Right kidney (tissue), 9 donors: ENCODE data around the gene TRIP11.
"Not testable (repeated sequence)": the region's sequence is repeated elsewhere in the genome, so short reads cannot be mapped to it uniquely, and the experiment has no call there.

ENCODE experiments used
- DNase-seq: peaks from one replicate; pipeline ENCODE4 v3.0.0-alpha.2; 2016
- long read RNA-seq, 8 donors: transcript quantifications; one replicate each; lab custom pipeline, GENCODE V29; 2026

TRIP11 gene
- long read RNA-seq, donor 1 = 0 reads
- long read RNA-seq, donor 2 = 0 reads
- long read RNA-seq, donor 3 = 0 reads
- long read RNA-seq, donor 4, partial matches to known transcripts = 9 of 9 reads
- long read RNA-seq, donor 4, other reads (novel, unspliced or antisense) = 0 of 9 reads
- long read RNA-seq, donor 5, full-length matches to known transcripts = 1 of 1 reads
- long read RNA-seq, donor 5, partial matches to known transcripts = 0 of 1 reads
- long read RNA-seq, donor 5, other reads (novel, unspliced or antisense) = 0 of 1 reads
- long read RNA-seq, donor 6 = 0 reads
- long read RNA-seq, donor 7 = 0 reads
- long read RNA-seq, donor 8 = 0 reads

- DNase-seq = peak; percentile 88
Measured at GRCh38 chr14:92039719-92040430, at the start of gene TRIP11. Gene TRIP11, minus strand, starts transcription at chr14:92040059. Its CDS starts 374 bp downstream, at chr14:92039685.

GRCh38 chr14:92088494-92088893 is 48.6 kb upstream of the TRIP11 start:
- DNase-seq = no peak

GRCh38 chr14:92074555-92074954 is 34.7 kb upstream of the TRIP11 start:
- no peak for DNase-seq

GRCh38 chr14:92058006-92058917 is 18.4 kb upstream of the TRIP11 start:
- DNase-seq = no peak

- DNase-seq = no peak
Measured at GRCh38 chr14:92049781-92050180, 9.9 kb upstream of the TRIP11 start.

DNA sequence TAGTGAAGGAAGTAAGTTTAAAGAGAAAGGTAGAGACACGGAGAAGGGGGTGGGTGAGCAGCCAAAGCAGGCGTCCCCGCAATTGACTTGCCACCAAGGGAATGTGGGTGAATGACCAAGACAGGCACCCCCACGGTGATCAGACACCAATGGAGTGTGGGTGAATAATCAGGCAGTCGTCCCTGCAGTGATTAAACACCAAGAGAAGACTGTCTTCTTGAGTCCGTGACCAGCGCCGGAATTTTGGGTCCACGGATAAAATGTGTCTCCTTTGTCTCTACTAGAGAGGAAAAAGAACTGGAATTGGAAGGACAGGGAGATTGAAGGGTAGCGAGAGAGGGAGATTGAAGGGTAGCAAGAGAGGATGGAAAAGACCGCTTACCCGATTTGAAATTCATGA is 9.4 kb upstream of the TRIP11 start:
- not testable (repeated sequence) for DNase-seq

GRCh38 chr14:92045904-92046303 is 6.0 kb upstream of the TRIP11 start:
- not testable (repeated sequence) for DNase-seq

DNA sequence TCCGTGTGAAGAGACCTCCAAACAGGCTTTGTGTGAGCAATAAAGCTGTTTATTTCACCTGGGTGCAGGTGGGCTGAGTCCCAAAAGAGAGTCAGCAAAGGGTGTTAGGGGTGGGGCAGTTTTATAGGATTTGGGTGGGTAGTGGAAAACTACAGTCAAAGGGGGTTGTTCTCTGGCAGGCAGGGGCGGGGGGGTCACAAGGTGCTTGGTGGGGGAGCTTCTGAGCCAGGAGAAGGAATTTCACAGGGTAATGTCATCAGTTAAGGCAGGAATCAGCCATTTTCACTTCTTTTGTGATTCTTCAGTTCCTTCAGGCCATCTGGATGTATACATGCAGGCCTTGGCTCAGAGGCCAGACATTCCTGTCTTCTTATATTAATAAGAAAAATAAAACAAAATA is 1.9 kb upstream of the TRIP11 start:
- not testable (repeated sequence) for DNase-seq

DNA sequence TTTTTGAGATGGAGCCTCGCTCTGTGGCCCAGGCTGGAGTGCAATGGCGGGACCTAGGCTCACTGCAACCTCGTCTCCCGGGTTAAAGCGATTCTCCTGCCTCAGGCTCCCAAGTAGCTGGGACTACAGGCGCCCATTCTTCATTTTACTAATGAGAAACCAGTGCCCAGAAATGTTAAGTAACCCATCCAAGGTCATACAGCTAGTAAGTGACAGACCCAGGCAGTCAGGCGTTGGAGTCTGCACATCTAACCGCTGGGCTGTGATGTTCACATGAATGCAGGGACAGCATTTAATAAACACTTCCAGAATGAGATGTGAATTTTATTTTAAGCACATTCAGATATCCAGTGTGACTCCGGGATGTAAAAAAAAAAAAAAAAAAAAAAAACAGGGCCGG is 1.3 kb upstream of the TRIP11 start:
- no peak for DNase-seq

- no peak for DNase-seq
Measured at GRCh38 chr14:92040431-92041051, 682 bp upstream of the TRIP11 start.

- DNase-seq = no peak
Measured at GRCh38 chr14:92039063-92039718, 668 bp downstream of the TRIP11 start.

- no peak for DNase-seq
Measured at GRCh38 chr14:92037989-92038388, 1.9 kb downstream of the TRIP11 start.

- DNase-seq = no peak
Measured at GRCh38 chr14:92035890-92036289, 4.0 kb downstream of the TRIP11 start.

DNA sequence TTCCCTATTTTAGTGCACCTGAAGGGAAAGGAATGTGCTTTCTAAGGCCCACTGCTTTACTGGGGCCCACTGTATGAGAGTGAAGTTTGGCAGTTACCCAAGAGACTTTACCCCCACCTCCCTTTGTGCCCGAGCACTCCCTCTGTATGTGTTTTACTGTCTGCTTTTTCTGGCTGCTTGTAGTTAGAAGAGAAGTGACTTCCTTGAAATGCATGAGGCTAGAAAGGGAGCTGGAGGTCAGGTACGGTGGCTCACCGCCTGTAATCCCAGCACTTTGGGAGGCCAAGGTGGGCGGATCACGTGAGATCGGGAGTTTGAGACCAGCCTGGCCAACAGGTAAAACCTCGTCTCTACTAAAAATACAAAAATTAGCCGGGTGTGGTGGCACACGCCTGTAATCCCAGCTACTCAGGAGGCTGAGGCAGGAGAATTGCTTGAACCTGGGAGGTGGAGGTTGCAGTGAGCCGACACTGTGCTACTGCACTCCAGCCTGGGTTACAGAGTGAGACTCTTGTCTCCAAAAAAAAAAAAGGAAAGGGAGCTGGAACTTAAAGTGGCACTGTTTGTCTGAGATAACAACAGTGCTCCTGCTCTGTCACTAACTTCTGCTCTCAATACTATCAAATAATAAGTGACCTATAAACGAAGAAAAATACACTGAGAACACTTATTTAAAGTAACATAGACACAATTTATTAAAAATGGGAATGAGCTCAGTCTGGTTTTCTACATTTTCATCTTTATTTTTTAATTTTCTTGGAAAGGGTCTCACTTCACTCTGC is 5.8 kb downstream of the TRIP11 start:
- DNase-seq = no peak

- DNase-seq = no peak
Measured at GRCh38 chr14:92033433-92033832, 6.4 kb downstream of the TRIP11 start.

GRCh38 chr14:92026548-92027190 is 13.2 kb downstream of the TRIP11 start:
- no peak for DNase-seq

DNA sequence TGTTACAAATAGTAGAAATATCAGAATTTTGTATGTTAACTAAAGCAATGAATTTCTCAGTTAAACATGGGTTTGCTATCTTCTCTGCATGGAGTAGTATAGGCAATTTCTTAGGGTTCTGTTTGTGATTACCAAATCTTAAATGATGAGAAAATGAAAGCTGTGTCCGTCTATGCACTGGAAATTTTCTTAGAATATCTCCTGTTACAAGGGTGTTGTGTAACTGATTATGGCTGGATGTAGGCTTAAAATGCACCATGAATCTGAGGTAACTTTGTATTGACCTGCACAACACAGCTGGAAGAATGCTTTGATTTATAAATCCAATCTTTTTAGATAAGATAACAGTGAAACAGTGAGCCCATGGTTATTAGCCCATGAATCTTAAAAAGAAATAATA is 17.8 kb downstream of the TRIP11 start:
- DNase-seq = no peak

DNA sequence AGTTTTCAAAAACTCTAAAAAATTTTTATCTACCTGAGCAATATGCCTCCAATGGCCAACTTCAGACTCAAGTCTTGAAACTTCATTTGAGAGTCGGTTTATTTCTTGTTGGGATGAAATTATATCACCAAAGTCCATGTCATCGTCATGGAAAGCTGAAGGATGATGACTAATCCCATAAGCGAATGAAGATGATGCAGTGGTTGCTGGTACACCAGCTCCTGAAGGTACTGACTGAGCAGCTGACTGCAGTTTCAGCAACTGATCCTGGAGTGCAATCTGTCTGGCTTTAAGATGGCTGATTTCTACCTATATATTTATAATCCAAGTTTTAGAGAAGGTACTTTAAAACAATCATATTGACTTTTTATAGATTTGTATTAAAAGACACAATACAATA is 18.3 kb downstream of the TRIP11 start:
- DNase-seq = no peak

- DNase-seq = no peak
Measured at GRCh38 chr14:92014040-92014439, 25.8 kb downstream of the TRIP11 start.

DNA sequence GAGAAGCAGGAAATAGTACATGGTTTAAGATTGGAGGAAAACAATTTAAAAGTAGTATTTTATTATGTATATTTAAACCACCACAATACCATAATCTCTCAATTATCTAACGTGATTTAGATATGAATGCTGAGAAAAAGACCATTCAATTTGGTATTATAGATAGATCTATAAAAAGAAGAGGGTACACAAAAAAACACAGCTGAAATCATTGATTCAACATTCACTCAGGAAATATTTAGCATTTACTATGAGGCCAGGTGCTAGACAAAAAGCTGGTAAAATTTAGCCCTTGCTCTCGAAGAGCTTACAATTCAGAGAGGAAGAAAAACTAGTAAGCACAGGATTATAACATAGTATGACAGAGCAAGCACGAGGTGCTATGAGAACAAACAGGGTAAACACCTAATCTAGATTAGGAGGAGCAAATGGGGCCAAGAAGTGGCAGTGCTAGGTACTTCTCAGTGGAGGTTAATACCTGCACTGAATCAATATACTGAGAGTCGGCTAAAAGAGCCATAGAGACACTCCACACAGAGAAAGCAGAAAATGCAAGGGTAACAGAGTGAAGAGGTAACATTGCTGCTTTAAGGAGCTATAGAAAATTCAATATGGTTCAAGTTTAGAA is 27.6 kb downstream of the TRIP11 start:
- no peak for DNase-seq
